CD14-positive monocyte (primary cell): ENCODE measurements around the gene MFRP. TPM values are rescaled to one million over a fixed set of nuclear protein-coding genes. Genes with fewer than 3 reads are reported as not detected.
A peak's percentile ranks its signal among the peaks of the same experiment; 100 is the strongest.

Experiments used
- DNase-seq, 3 donors: peaks; one replicate each; pipeline ENCODE4 v3.0.0-alpha.2; 2011 to 2022
- H2AFZ ChIP-seq: 2 replicates; pipeline ENCODE4 v1.6.0; 2012; ENCODE audit warnings: mild to moderate bottlenecking, low read depth, low read length, inconsistent platforms; ENCODE audit not compliant: insufficient read depth, poor library complexity, severe bottlenecking
- H3K27ac ChIP-seq, 2 donors: 1 replicate in 1 of 2; 2 replicates in 1 of 2; pipeline ENCODE4 v1.5.1; 2012 to 2013; ENCODE audit warnings: low read length in 2 of 2, control low read depth in 1 of 2, inconsistent platforms in 1 of 2, low read depth in 1 of 2, mild to moderate bottlenecking in 1 of 2
- H3K27me3 ChIP-seq, 2 donors: one replicate each; pipeline versions ENCODE4 v1.6.0 to v1.6.1; 2011 to 2013; ENCODE audit warnings: low read length in 2 of 2; ENCODE audit not compliant: control insufficient read depth in 2 of 2, insufficient read depth in 2 of 2
- H3K36me3 ChIP-seq, 2 donors: replicated peaks in 1 of 2; 1 replicate in 1 of 2; 2 replicates in 1 of 2; pipeline versions ENCODE4 v1.5.1 to v1.6.1; 2012 to 2013; ENCODE audit warnings: low read length in 2 of 2, control low read depth in 1 of 2, inconsistent platforms in 1 of 2, mild to moderate bottlenecking in 1 of 2; ENCODE audit not compliant: insufficient read depth in 2 of 2, control insufficient read depth in 1 of 2
- H3K4me1 ChIP-seq, 2 donors: 1 replicate in 1 of 2; 2 replicates in 1 of 2; pipeline versions ENCODE4 v1.5.1 to v1.6.1; 2012 to 2013; ENCODE audit warnings: low read length in 2 of 2, control low read depth in 1 of 2, inconsistent platforms in 1 of 2, mild to moderate bottlenecking in 1 of 2, moderate library complexity in 1 of 2; ENCODE audit not compliant: insufficient read depth in 2 of 2, control insufficient read depth in 1 of 2
- H3K4me2 ChIP-seq: replicated peaks from 2 replicates; pipeline ENCODE3; 2012; ENCODE audit warnings: low read length, moderate library complexity, mild to moderate bottlenecking; ENCODE audit not compliant: poor library complexity, severe bottlenecking; ENCODE audit errors: extremely low read depth
- H3K4me3 ChIP-seq, 3 experiments: fragments of 200-600 bp in 1 of 3; sonication (generic) in 1 of 3; replicated peaks in 1 of 3; 1 replicate in 2 of 3; 2 replicates in 1 of 3; pipeline ENCODE4 v1.5.1; 2011 to 2013; ENCODE audit warnings: low read length in 3 of 3, mild to moderate bottlenecking in 3 of 3, control low read depth in 2 of 3, low read depth in 2 of 3, inconsistent platforms in 1 of 3, moderate library complexity in 1 of 3
- H3K79me2 ChIP-seq: 2 replicates; pipeline ENCODE4 v1.6.0; 2012; ENCODE audit warnings: mild to moderate bottlenecking, control low read depth, inconsistent platforms, low read length, moderate library complexity; ENCODE audit not compliant: insufficient read depth
- H3K9ac ChIP-seq: 2 replicates; pipeline ENCODE4 v1.6.0; 2017; ENCODE audit warnings: low read length, mild to moderate bottlenecking; ENCODE audit not compliant: insufficient read depth, poor library complexity, severe bottlenecking
- H3K9me3 ChIP-seq, 2 donors: replicated peaks in 1 of 2; 1 replicate in 1 of 2; 2 replicates in 1 of 2; pipeline versions ENCODE4 v1.5.1 to v1.6.1; 2012 to 2013; ENCODE audit warnings: low read length in 2 of 2, control low read depth in 1 of 2; ENCODE audit not compliant: control insufficient read depth in 1 of 2, insufficient read depth in 1 of 2
- H4K20me1 ChIP-seq: 2 replicates; pipeline ENCODE4 v1.6.0; 2012; ENCODE audit warnings: mild to moderate bottlenecking, low read length, control low read depth, moderate library complexity; ENCODE audit not compliant: insufficient read depth
- H3K27ac Mint-ChIP-seq, 7 donors: one replicate each; pipeline ENCODE4 v1.8.0; 2020; ENCODE audit warnings: mild to moderate bottlenecking in 7 of 7, mixed read lengths in 7 of 7, moderate library complexity in 6 of 7, inconsistent platforms in 2 of 7
- H3K27me3 Mint-ChIP-seq, 3 donors: one replicate each; pipeline ENCODE4 v1.8.0; 2021 to 2022; ENCODE audit warnings: low read depth in 3 of 3, mild to moderate bottlenecking in 3 of 3, mixed read lengths in 3 of 3, moderate library complexity in 3 of 3, inconsistent platforms in 1 of 3
- H3K36me3 Mint-ChIP-seq, 2 donors: one replicate each; pipeline ENCODE4 v1.8.0; 2020; ENCODE audit warnings: mixed read lengths in 2 of 2, inconsistent platforms in 1 of 2, mild to moderate bottlenecking in 1 of 2
- H3K4me1 Mint-ChIP-seq: one replicate; pipeline ENCODE4 v1.8.0; 2020; ENCODE audit warnings: mild to moderate bottlenecking, mixed read lengths
- H3K4me3 Mint-ChIP-seq, 2 donors: one replicate each; pipeline ENCODE4 v1.8.0; 2020; ENCODE audit warnings: mild to moderate bottlenecking in 2 of 2, mixed read lengths in 2 of 2, moderate library complexity in 1 of 2
- H3K9me3 Mint-ChIP-seq, 7 donors: one replicate each; pipeline ENCODE4 v1.8.0; 2020 to 2022; ENCODE audit warnings: mixed read lengths in 7 of 7, mild to moderate bottlenecking in 6 of 7, moderate library complexity in 6 of 7, inconsistent platforms in 2 of 7
- WGBS: methylation state at CpG from one replicate; pipeline ENCODE4 v1.1.5; 2013; ENCODE audit warnings: missing lambda C conversion rate; ENCODE audit not compliant: insufficient coverage; 5-methylcytosine and 5-hydroxymethylcytosine counted together
- intact Hi-C, 2 donors: fragments of 100-400 bp; cut with micrococcal nuclease; formaldehyde crosslinking; loops; one replicate each; pipeline versions ENCODE4 v1.15.0 to v1.15.1; 2023
- polyA plus RNA-seq, 3 donors: library from polyadenylated mRNA; depleted of rRNA in 1 of 3; unstranded in 2 of 3; stranded (reverse) in 1 of 3; fragments of 300-500 nt in 2 of 3; fragments of >200 nt in 1 of 3; fragmentation: Illumina TruSeq in 2 of 3; gene quantifications; 1 replicate in 2 of 3; 2 replicates in 1 of 3; pipeline ENCODE4 v1.2.3, GENCODE V29; 2012 to 2021
- TF ChIP-seq, protein P1 (sequence below): fragments of 200-600 bp; IDR thresholded peaks from one replicate; pipeline ENCODE4 v1.8.0; 2022; ENCODE audit warnings: antibody characterized with exemption, mild to moderate bottlenecking

The MFRP gene
- polyA plus RNA-seq, 3 donors: not detected

DNA sequence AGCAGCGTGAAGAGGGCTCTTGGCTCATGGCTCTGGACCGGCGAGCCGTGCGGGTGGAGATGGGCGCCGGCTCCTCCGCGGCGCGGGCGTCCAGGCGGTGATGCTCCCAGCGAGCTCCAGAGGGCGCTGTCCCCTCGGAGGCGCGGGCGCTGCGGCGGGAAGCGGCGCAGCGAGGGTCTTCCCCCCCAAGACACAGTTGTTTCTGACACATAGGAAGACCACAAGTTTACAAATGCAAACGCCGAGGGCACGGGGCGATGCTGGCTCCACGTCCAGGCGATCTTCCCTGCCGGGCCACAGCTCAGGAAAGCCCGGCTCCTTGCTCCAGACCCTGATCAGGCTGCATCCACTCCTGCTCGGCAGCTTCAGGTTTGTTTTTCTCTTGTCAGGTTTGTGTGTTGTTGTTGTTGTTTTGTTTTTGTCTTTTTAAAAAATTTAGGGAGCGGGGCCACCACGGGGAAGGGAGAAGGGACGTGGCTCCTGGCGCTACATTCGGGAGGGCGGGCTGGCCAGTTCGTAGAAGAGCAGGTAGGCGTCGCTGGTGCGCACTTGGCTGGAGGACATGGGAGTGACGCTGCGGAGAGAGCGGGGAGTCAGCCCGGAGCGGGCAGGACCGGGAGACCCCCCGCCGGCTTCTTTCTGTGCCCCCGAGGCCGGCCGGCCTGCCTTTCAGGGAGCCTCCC is 10.0 kb upstream of the MFRP start:
- Histone ChIP-seq H2AFZ (peak overlapping the region; percentile 95), H3K9me3 (no peaks in the 10 kb centered on the region), H3K36me3 (no peaks in the 10 kb centered on the region), H3K4me3 (peak overlapping the region; percentile 44 to 81 (median 44)), H3K4me2 (peak overlapping the region; percentile 99), H3K79me2 (no peaks in the 10 kb centered on the region), H3K27ac (no peak overlapping the region), H3K4me1 (peaks cover 0 to 7% of the 10 kb centered on the region in 2 donors), H3K9ac (peak overlapping the region; percentile 55), H3K27me3 (peaks cover 8 to 22% of the 10 kb centered on the region in 2 donors), H4K20me1 (no peaks in the 10 kb centered on the region)
- Mint-ChIP-seq H3K9me3 (peaks cover 0 to 2% (median 0%) of the 10 kb centered on the region in 7 donors), H3K27ac (peak overlapping the region in 3 of 7 donors; percentile 27 to 84 (median 63)), H3K4me3 (peak overlapping the region; percentile 85 to 98), H3K27me3 (peaks cover 29 to 50% (median 30%) of the 10 kb centered on the region in 3 donors), H3K36me3 (no peaks in the 10 kb centered on the region), H3K4me1 (peaks cover 11% of the 10 kb centered on the region)
- 0% methylated on average over 43 of the region's 54 CpGs for WGBS
- intact Hi-C loops: loop anchor here (2.0 kb wide), 2 partner anchors 116 to 118 kb away; no protein-coding TSS in a partner anchor
- TF ChIP-seq, protein P1, sequence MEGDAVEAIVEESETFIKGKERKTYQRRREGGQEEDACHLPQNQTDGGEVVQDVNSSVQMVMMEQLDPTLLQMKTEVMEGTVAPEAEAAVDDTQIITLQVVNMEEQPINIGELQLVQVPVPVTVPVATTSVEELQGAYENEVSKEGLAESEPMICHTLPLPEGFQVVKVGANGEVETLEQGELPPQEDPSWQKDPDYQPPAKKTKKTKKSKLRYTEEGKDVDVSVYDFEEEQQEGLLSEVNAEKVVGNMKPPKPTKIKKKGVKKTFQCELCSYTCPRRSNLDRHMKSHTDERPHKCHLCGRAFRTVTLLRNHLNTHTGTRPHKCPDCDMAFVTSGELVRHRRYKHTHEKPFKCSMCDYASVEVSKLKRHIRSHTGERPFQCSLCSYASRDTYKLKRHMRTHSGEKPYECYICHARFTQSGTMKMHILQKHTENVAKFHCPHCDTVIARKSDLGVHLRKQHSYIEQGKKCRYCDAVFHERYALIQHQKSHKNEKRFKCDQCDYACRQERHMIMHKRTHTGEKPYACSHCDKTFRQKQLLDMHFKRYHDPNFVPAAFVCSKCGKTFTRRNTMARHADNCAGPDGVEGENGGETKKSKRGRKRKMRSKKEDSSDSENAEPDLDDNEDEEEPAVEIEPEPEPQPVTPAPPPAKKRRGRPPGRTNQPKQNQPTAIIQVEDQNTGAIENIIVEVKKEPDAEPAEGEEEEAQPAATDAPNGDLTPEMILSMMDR: peak; percentile 100
- DNase-seq: peak; percentile 68 to 75 (median 71)

DNA sequence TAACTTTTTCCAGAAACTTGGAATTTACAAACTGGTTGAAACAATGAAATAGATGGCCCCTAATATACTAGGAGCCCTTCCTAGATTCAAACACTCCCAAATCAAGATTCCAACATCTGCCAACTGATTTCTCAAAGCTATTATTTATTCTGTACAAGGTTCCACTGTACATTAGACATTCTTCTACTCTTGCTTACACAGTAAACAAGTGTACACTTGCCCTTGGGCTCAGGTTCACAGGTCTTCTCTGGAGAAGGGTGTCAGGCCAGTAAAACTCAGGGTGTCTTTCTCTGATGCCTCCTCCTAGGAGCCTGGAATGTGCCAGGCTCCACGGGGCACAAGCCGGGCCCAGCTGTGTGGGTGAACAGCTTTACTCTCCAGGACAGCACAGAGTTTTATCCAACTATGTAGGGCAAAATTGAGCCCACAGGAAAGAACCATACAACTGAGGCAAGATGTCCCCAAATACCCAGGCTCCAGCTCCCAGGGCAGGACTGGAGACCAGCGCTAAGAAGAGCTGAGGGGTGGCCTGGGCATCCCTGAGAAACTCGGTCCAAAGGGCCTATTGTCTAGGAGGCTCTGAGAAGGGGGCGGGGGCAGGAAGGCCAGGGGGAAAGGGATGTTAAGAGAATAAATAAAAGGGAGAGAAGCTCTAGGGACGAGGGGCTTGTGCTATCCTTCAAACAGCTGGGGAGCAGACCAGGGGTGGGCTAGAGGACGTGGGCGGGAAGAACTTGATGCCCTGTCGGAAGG is 8.8 kb upstream of the MFRP start:
- H3K4me2 ChIP-seq: no peak overlapping the region
- TF ChIP-seq, protein P1: no peak
- intact Hi-C loops: no loop called here

More for the DNA sequence above, 8.8 kb upstream of the MFRP start:
- H3K36me3 Mint-ChIP-seq: no peaks in the 10 kb centered on the region
- WGBS: 80% methylated on average over 5 of the region's 9 CpGs
- H3K4me1 Mint-ChIP-seq: peaks cover 11% of the 10 kb centered on the region
- Histone ChIP-seq H3K27ac (no peak overlapping the region), H3K4me3 (no peak overlapping the region), H3K27me3 (peaks cover 8 to 29% of the 10 kb centered on the region in 2 donors), H3K79me2 (no peaks in the 10 kb centered on the region), H3K9me3 (no peaks in the 10 kb centered on the region), H4K20me1 (no peaks in the 10 kb centered on the region), H2AFZ (no peak overlapping the region), H3K36me3 (no peaks in the 10 kb centered on the region), H3K4me1 (peaks cover 0 to 7% of the 10 kb centered on the region in 2 donors), H3K9ac (no peak overlapping the region)
- peak overlapping the region in 1 of 2 donors; percentile 76 for H3K4me3 Mint-ChIP-seq
- H3K27ac Mint-ChIP-seq: no peak overlapping the region
- peaks cover 29 to 53% (median 30%) of the 10 kb centered on the region in 3 donors for H3K27me3 Mint-ChIP-seq
- DNase-seq: no peak
- H3K9me3 Mint-ChIP-seq: peaks cover 0 to 2% (median 0%) of the 10 kb centered on the region in 7 donors
